Measurements from ENCODE around the gene NXT1. TPM values are rescaled to one million over a fixed set of nuclear protein-coding genes. Genes with fewer than 3 reads are reported as not detected.

NXT1 gene
- total RNA-seq, 2 experiments from 2014 or later = 33.7 to 76.5 TPM

DNA sequence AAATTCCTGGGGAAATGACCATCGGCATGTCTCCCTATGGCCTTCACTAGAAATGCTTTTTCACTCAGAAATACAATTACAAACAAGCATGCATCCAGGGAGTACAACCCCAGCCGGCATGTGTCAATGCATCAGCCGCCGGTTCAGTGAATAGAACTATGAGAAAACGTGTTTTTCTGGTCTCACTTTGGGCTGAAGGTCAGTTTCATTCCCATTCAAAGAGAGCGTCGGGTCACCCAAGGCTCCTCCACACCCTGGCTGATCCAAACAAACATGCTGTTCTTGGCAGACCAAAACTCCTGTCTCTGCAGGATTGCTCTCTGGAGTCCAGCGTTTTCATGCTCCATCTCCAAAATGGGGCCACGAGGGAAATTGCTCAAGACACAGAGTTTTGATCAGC lies 35.5 kb upstream of the NXT1 start:
- intact Hi-C loops (cut with micrococcal nuclease; ENCODE audit: unreplicated experiment) = no loop called here
- no peaks in the 10 kb centered on the region for H3K9me2 ChIP-seq (ENCODE audit: insufficient read depth, low read length)
- no peaks in the 10 kb centered on the region for H3K36me3 ChIP-seq (ENCODE audit: insufficient read depth, low read length)
- TF ChIP-seq, protein P1, sequence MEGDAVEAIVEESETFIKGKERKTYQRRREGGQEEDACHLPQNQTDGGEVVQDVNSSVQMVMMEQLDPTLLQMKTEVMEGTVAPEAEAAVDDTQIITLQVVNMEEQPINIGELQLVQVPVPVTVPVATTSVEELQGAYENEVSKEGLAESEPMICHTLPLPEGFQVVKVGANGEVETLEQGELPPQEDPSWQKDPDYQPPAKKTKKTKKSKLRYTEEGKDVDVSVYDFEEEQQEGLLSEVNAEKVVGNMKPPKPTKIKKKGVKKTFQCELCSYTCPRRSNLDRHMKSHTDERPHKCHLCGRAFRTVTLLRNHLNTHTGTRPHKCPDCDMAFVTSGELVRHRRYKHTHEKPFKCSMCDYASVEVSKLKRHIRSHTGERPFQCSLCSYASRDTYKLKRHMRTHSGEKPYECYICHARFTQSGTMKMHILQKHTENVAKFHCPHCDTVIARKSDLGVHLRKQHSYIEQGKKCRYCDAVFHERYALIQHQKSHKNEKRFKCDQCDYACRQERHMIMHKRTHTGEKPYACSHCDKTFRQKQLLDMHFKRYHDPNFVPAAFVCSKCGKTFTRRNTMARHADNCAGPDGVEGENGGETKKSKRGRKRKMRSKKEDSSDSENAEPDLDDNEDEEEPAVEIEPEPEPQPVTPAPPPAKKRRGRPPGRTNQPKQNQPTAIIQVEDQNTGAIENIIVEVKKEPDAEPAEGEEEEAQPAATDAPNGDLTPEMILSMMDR (conservative IDR thresholded peaks at IDR 0.05; ENCODE audit: low read length) = no peak
- no peak for TF ChIP-seq EZH2phosphoT487 (IDR thresholded peaks at IDR 0.05; ENCODE audit: borderline replicate concordance, low read depth, low read length)
- H3K4me3 ChIP-seq (ENCODE audit: low read depth, low read length, poor library complexity, severe bottlenecking) = no peak overlapping the region
- H3K4me2 ChIP-seq (ENCODE audit: low read length) = no peak overlapping the region
- H3K4me1 ChIP-seq (ENCODE audit: insufficient read depth, low read length, poor library complexity, severe bottlenecking) = no peaks in the 10 kb centered on the region
- H3K79me2 ChIP-seq (ENCODE audit: insufficient read depth, low read depth, low read length) = no peaks in the 10 kb centered on the region
- H2AFZ ChIP-seq (ENCODE audit: low read length) = no peak overlapping the region
- CTCF ChIA-PET (ENCODE audit: unreplicated experiment) = no interaction called here
- POLR2A ChIA-PET = no interaction called here
- H3K9me3 ChIP-seq (ENCODE audit: low read length) = no peaks in the 10 kb centered on the region
- H4K20me1 ChIP-seq (ENCODE audit: insufficient read depth, low read length) = no peaks in the 10 kb centered on the region
- BruUV-seq (replicated peaks) = no TSS peak
- H3K27ac ChIP-seq (ENCODE audit: low read depth, low read length, poor library complexity, severe bottlenecking) = no peak overlapping the region
- no peak for DNase-seq (ENCODE audit: low spot score)

DNA sequence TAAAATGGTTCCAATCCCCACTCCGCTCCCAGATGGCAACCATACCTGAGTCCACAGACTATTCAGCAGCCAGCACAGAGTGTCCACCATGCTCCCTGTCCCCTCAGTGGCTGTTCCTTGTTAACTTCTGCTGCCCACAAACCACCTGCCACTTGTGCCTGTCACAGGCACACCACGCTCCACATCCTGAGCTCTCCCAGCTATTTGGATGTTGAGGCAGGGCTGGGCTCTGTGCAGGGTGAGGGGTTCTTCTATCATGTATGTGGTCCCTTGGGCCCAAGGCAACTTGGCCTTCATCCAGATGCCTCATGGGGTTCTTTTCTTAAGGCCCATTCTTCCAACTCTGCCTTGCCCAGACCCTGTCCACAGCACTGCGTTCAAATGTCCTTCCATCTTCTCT lies 34.0 kb upstream of the NXT1 start:
- no peaks in the 10 kb centered on the region for H3K4me1 ChIP-seq (ENCODE audit: insufficient read depth, low read length, poor library complexity, severe bottlenecking)
- no peaks in the 10 kb centered on the region for H3K79me2 ChIP-seq (ENCODE audit: insufficient read depth, low read depth, low read length)
- DNase-seq (ENCODE audit: low spot score) = no peak
- BruUV-seq (replicated peaks) = no TSS peak
- intact Hi-C loops (cut with micrococcal nuclease; ENCODE audit: unreplicated experiment) = no loop called here
- ChIA-PET CTCF (ENCODE audit: unreplicated experiment) (no interaction called here), POLR2A (no interaction called here)
- TF ChIP-seq EZH2phosphoT487 (IDR thresholded peaks at IDR 0.05; ENCODE audit: borderline replicate concordance, low read depth, low read length) = no peak
- TF ChIP-seq, protein P1 (conservative IDR thresholded peaks at IDR 0.05; ENCODE audit: low read length) = no peak
- H3K27ac ChIP-seq (ENCODE audit: low read depth, low read length, poor library complexity, severe bottlenecking) = no peak overlapping the region
- no peak overlapping the region for H3K4me3 ChIP-seq (ENCODE audit: low read depth, low read length, poor library complexity, severe bottlenecking)
- no peaks in the 10 kb centered on the region for H3K9me2 ChIP-seq (ENCODE audit: insufficient read depth, low read length)
- no peak overlapping the region for H2AFZ ChIP-seq (ENCODE audit: low read length)
- H3K4me2 ChIP-seq (ENCODE audit: low read length) = no peak overlapping the region
- no peaks in the 10 kb centered on the region for H4K20me1 ChIP-seq (ENCODE audit: insufficient read depth, low read length)
- no peaks in the 10 kb centered on the region for H3K9me3 ChIP-seq (ENCODE audit: low read length)
- no peaks in the 10 kb centered on the region for H3K36me3 ChIP-seq (ENCODE audit: insufficient read depth, low read length)

GRCh38 chr20:23317081-23317480 lies 33.5 kb upstream of the NXT1 start:
- H4K20me1 ChIP-seq (ENCODE audit: insufficient read depth, low read length) = no peaks in the 10 kb centered on the region
- no peaks in the 10 kb centered on the region for H3K9me3 ChIP-seq (ENCODE audit: low read length)
- no peaks in the 10 kb centered on the region for H3K9me2 ChIP-seq (ENCODE audit: insufficient read depth, low read length)
- no peak overlapping the region for H2AFZ ChIP-seq (ENCODE audit: low read length)
- no peak for TF ChIP-seq EZH2phosphoT487 (IDR thresholded peaks at IDR 0.05; ENCODE audit: borderline replicate concordance, low read depth, low read length)
- TF ChIP-seq, protein P1 (conservative IDR thresholded peaks at IDR 0.05; ENCODE audit: low read length) = no peak
- POLR2A ChIA-PET = no interaction called here
- DNase-seq (ENCODE audit: low spot score) = no peak
- no peaks in the 10 kb centered on the region for H3K79me2 ChIP-seq (ENCODE audit: insufficient read depth, low read depth, low read length)
- no peak overlapping the region for H3K27ac ChIP-seq (ENCODE audit: low read depth, low read length, poor library complexity, severe bottlenecking)
- no peaks in the 10 kb centered on the region for H3K4me1 ChIP-seq (ENCODE audit: insufficient read depth, low read length, poor library complexity, severe bottlenecking)
- CTCF ChIA-PET (ENCODE audit: unreplicated experiment) = no interaction called here
- no peak overlapping the region for H3K4me2 ChIP-seq (ENCODE audit: low read length)
- intact Hi-C loops (cut with micrococcal nuclease; ENCODE audit: unreplicated experiment) = no loop called here
- H3K36me3 ChIP-seq (ENCODE audit: insufficient read depth, low read length) = no peaks in the 10 kb centered on the region
- H3K4me3 ChIP-seq (ENCODE audit: low read depth, low read length, poor library complexity, severe bottlenecking) = no peak overlapping the region
- BruUV-seq (replicated peaks) = no TSS peak
